H9 (cell line): ENCODE measurements around the gene RORC. TPM values are rescaled to one million over a fixed set of nuclear protein-coding genes. Genes with fewer than 3 reads are reported as not detected.

Source experiments
- DNase-seq: peaks from one replicate; pipeline ENCODE4 v3.0.0-alpha.2; 2017
- H2AFZ ChIP-seq: one replicate; pipeline ENCODE4 v1.6.1; 2013; ENCODE audit warnings: mild to moderate bottlenecking, low read length, control low read depth, moderate library complexity
- H2AK5ac ChIP-seq: 2 replicates; pipeline ENCODE4 v1.6.1; 2013; ENCODE audit warnings: low read length, control low read depth, mixed read lengths; ENCODE audit not compliant: insufficient read length
- H2BK120ac ChIP-seq: one replicate; pipeline ENCODE4 v1.6.1; 2013; ENCODE audit warnings: low read depth, mild to moderate bottlenecking, low read length, control low read depth, inconsistent platforms; ENCODE audit not compliant: poor library complexity, severe bottlenecking
- H2BK12ac ChIP-seq: 2 replicates; pipeline ENCODE4 v1.6.1; 2013; ENCODE audit warnings: low read length, control low read depth, mixed read lengths, low read depth; ENCODE audit not compliant: insufficient read length
- H2BK15ac ChIP-seq: 2 replicates; pipeline ENCODE4 v1.6.1; 2013; ENCODE audit warnings: low read depth, low read length, control low read depth
- H2BK20ac ChIP-seq: one replicate; pipeline ENCODE4 v1.6.1; 2013; ENCODE audit warnings: low read depth, mild to moderate bottlenecking, low read length, control low read depth, inconsistent platforms; ENCODE audit not compliant: poor library complexity, severe bottlenecking
- H2BK5ac ChIP-seq: 2 replicates; pipeline ENCODE4 v1.6.1; 2013; ENCODE audit warnings: low read length, control low read depth, mixed read lengths; ENCODE audit not compliant: insufficient read length
- H3K14ac ChIP-seq: 2 replicates; pipeline ENCODE4 v1.6.1; 2013; ENCODE audit warnings: low read length, control low read depth; ENCODE audit not compliant: insufficient read depth
- H3K18ac ChIP-seq: 2 replicates; pipeline ENCODE4 v1.6.1; 2013; ENCODE audit warnings: low read depth, mild to moderate bottlenecking, mixed read lengths, low read length, control low read depth; ENCODE audit not compliant: insufficient read length
- H3K23ac ChIP-seq: 2 replicates; pipeline ENCODE4 v1.6.1; 2013; ENCODE audit warnings: low read length, control low read depth, mixed read lengths, low read depth; ENCODE audit not compliant: insufficient read length
- H3K23me2 ChIP-seq: 2 replicates; pipeline ENCODE4 v1.6.1; 2013; ENCODE audit warnings: low read depth, mild to moderate bottlenecking, mixed read lengths, low read length, control low read depth; ENCODE audit not compliant: insufficient read length, poor library complexity, severe bottlenecking
- H3K27ac ChIP-seq: 2 replicates; pipeline ENCODE4 v1.5.1; 2013; ENCODE audit warnings: low read length, control low read depth, mixed read lengths, low read depth; ENCODE audit not compliant: insufficient read length
- H3K27me3 ChIP-seq: 2 replicates; pipeline ENCODE4 v1.6.1; 2013; ENCODE audit warnings: low read length, control low read depth, inconsistent platforms; ENCODE audit not compliant: insufficient read depth
- H3K4ac ChIP-seq: 2 replicates; pipeline ENCODE4 v1.6.1; 2013; ENCODE audit warnings: low read depth, mild to moderate bottlenecking, control low read depth, inconsistent platforms, low read length, moderate library complexity
- H3K4me1 ChIP-seq: 2 replicates; pipeline ENCODE4 v1.6.1; 2013; ENCODE audit warnings: low read length, control low read depth, inconsistent platforms; ENCODE audit not compliant: insufficient read depth
- H3K4me2 ChIP-seq: 2 replicates; pipeline ENCODE4 v1.6.1; 2013; ENCODE audit warnings: low read length, control low read depth, mixed read lengths; ENCODE audit not compliant: insufficient read length, insufficient read depth
- H3K56ac ChIP-seq: 2 replicates; pipeline ENCODE4 v1.6.1; 2013; ENCODE audit warnings: low read depth, mild to moderate bottlenecking, mixed read lengths, low read length, control low read depth; ENCODE audit not compliant: insufficient read length
- H3K79me1 ChIP-seq: 2 replicates; pipeline ENCODE4 v1.6.1; 2013; ENCODE audit warnings: low read depth, mild to moderate bottlenecking, moderate library complexity, low read length, control low read depth, inconsistent platforms; ENCODE audit not compliant: insufficient read depth, poor library complexity, severe bottlenecking
- H3K79me2 ChIP-seq: 2 replicates; pipeline ENCODE4 v1.6.1; 2013; ENCODE audit warnings: low read length, control low read depth, inconsistent platforms; ENCODE audit not compliant: insufficient read depth
- H3K9ac ChIP-seq: 2 replicates; pipeline ENCODE4 v1.6.1; 2013; ENCODE audit warnings: low read length, control low read depth, mixed read lengths; ENCODE audit not compliant: insufficient read length; ENCODE audit errors: extremely low read depth
- H3K9me3 ChIP-seq: one replicate; pipeline ENCODE4 v1.6.1; 2013; ENCODE audit warnings: low read depth, low read length, inconsistent platforms; ENCODE audit not compliant: control insufficient read depth
- H3T11ph ChIP-seq: one replicate; pipeline ENCODE4 v1.6.1; 2013; ENCODE audit warnings: mild to moderate bottlenecking, low read length, control low read depth, inconsistent platforms
- H4K20me1 ChIP-seq: one replicate; pipeline ENCODE4 v1.6.1; 2013; ENCODE audit not compliant: control insufficient read depth, insufficient read length, insufficient read depth
- H4K5ac ChIP-seq: 2 replicates; pipeline ENCODE4 v1.6.1; 2013; ENCODE audit warnings: low read depth, mild to moderate bottlenecking, mixed read lengths, low read length, control low read depth; ENCODE audit not compliant: insufficient read length
- H4K8ac ChIP-seq: replicated peaks from 2 replicates; pipeline ENCODE4 v1.6.1; 2013; ENCODE audit warnings: low read length, control low read depth, mixed read lengths, low read depth; ENCODE audit not compliant: insufficient read length
- H4K91ac ChIP-seq: 2 replicates; pipeline ENCODE4 v1.6.1; 2013; ENCODE audit warnings: low read depth, mild to moderate bottlenecking, moderate library complexity, mixed read lengths, low read length, control low read depth; ENCODE audit not compliant: insufficient read length
- H3K27ac Mint-ChIP-seq, 3 experiments: 2 replicates in 2 of 3; 3 replicates in 1 of 3; pipeline ENCODE4 v1.8.0; 2020 to 2021; ENCODE audit warnings: mixed read lengths in 3 of 3, mild to moderate bottlenecking in 1 of 3, moderate library complexity in 1 of 3
- H3K27me3 Mint-ChIP-seq: 2 replicates; pipeline ENCODE4 v1.8.0; 2021; ENCODE audit warnings: low read depth, mild to moderate bottlenecking, moderate library complexity, mixed read lengths
- H3K36me3 Mint-ChIP-seq, 3 experiments: 2 replicates in 2 of 3; 3 replicates in 1 of 3; pipeline ENCODE4 v1.8.0; 2020 to 2021; ENCODE audit warnings: low read depth in 3 of 3, mixed read lengths in 3 of 3; ENCODE audit not compliant: insufficient read depth in 1 of 3
- H3K4me1 Mint-ChIP-seq, 2 experiments: 2 replicates each; pipeline ENCODE4 v1.8.0; 2020; ENCODE audit warnings: mixed read lengths in 2 of 2
- H3K4me3 Mint-ChIP-seq, 2 experiments: 2 replicates in 1 of 2; 3 replicates in 1 of 2; pipeline ENCODE4 v1.8.0; 2020 to 2021; ENCODE audit warnings: mild to moderate bottlenecking in 2 of 2, mixed read lengths in 2 of 2, moderate library complexity in 1 of 2
- H3K9me3 Mint-ChIP-seq, 2 experiments: 2 replicates in 1 of 2; 3 replicates in 1 of 2; pipeline ENCODE4 v1.8.0; 2020; ENCODE audit warnings: mild to moderate bottlenecking in 2 of 2, mixed read lengths in 2 of 2, moderate library complexity in 1 of 2
- CTCF ChIP-seq: fragments of 200-600 bp; sonication (generic); conservative IDR thresholded peaks from 3 replicates; pipeline ENCODE4 v1.8.0; 2021; ENCODE audit warnings: antibody characterized with exemption, mild to moderate bottlenecking
- total RNA-seq: library from RNA; stranded (reverse); gene quantifications from 2 replicates; pipeline ENCODE4 v1.2.1, GENCODE V29; 2021

Gene RORC
- total RNA-seq, 1 experiment from 2014 or later = 0.52 TPM

GRCh38 chr1:151759241-151759640 is 72.4 kb downstream of the RORC start:
- H2AK5ac ChIP-seq = no peak overlapping the region
- H3K79me1 ChIP-seq = no peaks in the 10 kb centered on the region
- no peaks in the 10 kb centered on the region; the same call in none of the 2 replicates for H3K4me1 ChIP-seq
- no peak overlapping the region for H2AFZ ChIP-seq
- H3K27me3 ChIP-seq = no peaks in the 10 kb centered on the region
- no peak overlapping the region for H2BK120ac ChIP-seq
- no peaks in the 10 kb centered on the region for H3K79me2 ChIP-seq
- H2BK15ac ChIP-seq = no peak overlapping the region
- no peak for TF ChIP-seq CTCF
- H3K14ac ChIP-seq = no peak overlapping the region
- H4K20me1 ChIP-seq = no peaks in the 10 kb centered on the region
- Mint-ChIP-seq H3K4me3 (no peak overlapping the region), H3K9me3 (no peaks in the 10 kb centered on the region), H3K36me3 (peaks cover 22 to 40% (median 33%) of the 10 kb centered on the region in 3 experiments; a peak in 6 of 7 replicates), H3K27me3 (no peaks in the 10 kb centered on the region), H3K27ac (no peak overlapping the region), H3K4me1 (peaks cover 7 to 10% of the 10 kb centered on the region in 2 experiments)
- no peak overlapping the region for H3K18ac ChIP-seq
- H3K23me2 ChIP-seq = peaks cover 9% of the 10 kb centered on the region
- DNase-seq = no peak
- no peak overlapping the region for H3K23ac ChIP-seq
- no peak overlapping the region for H2BK20ac ChIP-seq
- H3K4ac ChIP-seq = no peak overlapping the region
- H3K9ac ChIP-seq = no peak overlapping the region
- no peak overlapping the region for H3K4me2 ChIP-seq
- no peak overlapping the region for H2BK5ac ChIP-seq
- no peak overlapping the region for H4K91ac ChIP-seq
- no peaks in the 10 kb centered on the region for H3K9me3 ChIP-seq
- H2BK12ac ChIP-seq = no peak overlapping the region
- H3T11ph ChIP-seq = no peak overlapping the region
- H3K27ac ChIP-seq = no peak overlapping the region
- H4K5ac ChIP-seq = no peak overlapping the region
- no peak overlapping the region for H4K8ac ChIP-seq
- H3K56ac ChIP-seq = no peak overlapping the region
